Myocyte (in vitro differentiated cells): ENCODE results near the gene RFXAP. TPM values are rescaled to one million over a fixed set of nuclear protein-coding genes. Genes with fewer than 3 reads are reported as not detected.
"Not testable (repeated sequence)": the region's sequence is repeated elsewhere in the genome, so short reads cannot be mapped to it uniquely, and the experiment has no call there.

Experiments
- DNase-seq: peaks from one replicate; pipeline ENCODE4 v3.0.0-alpha.2; 2012; ENCODE audit warnings: low read depth
- polyA plus RNA-seq: library from polyadenylated mRNA; unstranded; fragments of >200 nt; gene quantifications from one replicate; pipeline ENCODE4 v1.2.1, GENCODE V29; 2012; ENCODE audit warnings: missing spikeins
- total RNA-seq: library from RNA; depleted of rRNA; stranded (reverse); fragments of >200 nt; gene quantifications from 2 replicates; pipeline ENCODE4 v1.2.3, GENCODE V29; 2014

Gene RFXAP
- total RNA-seq = 1.9 and 2.1 TPM in 2 replicates
- 2.5 TPM for polyA plus RNA-seq

- peak; percentile 88 for DNase-seq
These were observed at the start of gene RFXAP for GRCh38 chr13:36818804-36819738. TSS of gene RFXAP (plus strand) at chr13:36819222. CDS start at chr13:36819358, 136 bp downstream.

GRCh38 chr13:36769545-36769944 is 49.5 kb upstream of the RFXAP start:
- DNase-seq = no peak

- DNase-seq = no peak
These were observed 48.3 kb upstream of the RFXAP start for GRCh38 chr13:36770741-36771140.

GRCh38 chr13:36772853-36773252 is 46.2 kb upstream of the RFXAP start:
- no peak for DNase-seq

- DNase-seq = no peak
These were observed 44.1 kb upstream of the RFXAP start for GRCh38 chr13:36774931-36775330.

GRCh38 chr13:36776175-36776574 is 42.8 kb upstream of the RFXAP start:
- no peak for DNase-seq

GRCh38 chr13:36778083-36778671 is 40.8 kb upstream of the RFXAP start:
- DNase-seq = peak; percentile 55

GRCh38 chr13:36783890-36784289 is 35.1 kb upstream of the RFXAP start:
- DNase-seq = no peak

- not testable (repeated sequence) for DNase-seq
These were observed 32.8 kb upstream of the RFXAP start for GRCh38 chr13:36786175-36786574.

GRCh38 chr13:36787181-36787580 is 31.8 kb upstream of the RFXAP start:
- no peak for DNase-seq

GRCh38 chr13:36788276-36788675 is 30.7 kb upstream of the RFXAP start:
- no peak for DNase-seq

- no peak for DNase-seq
These were observed 30.0 kb upstream of the RFXAP start for GRCh38 chr13:36789061-36789460.

- no peak for DNase-seq
These were observed 29.3 kb upstream of the RFXAP start for GRCh38 chr13:36789730-36790129.

- no peak for DNase-seq
These were observed 24.3 kb upstream of the RFXAP start for GRCh38 chr13:36794706-36795105.

- DNase-seq = no peak
These were observed 23.6 kb upstream of the RFXAP start for GRCh38 chr13:36795463-36795862.

- no peak for DNase-seq
These were observed 23.0 kb upstream of the RFXAP start for GRCh38 chr13:36796052-36796451.

- no peak for DNase-seq
These were observed 18.0 kb upstream of the RFXAP start for GRCh38 chr13:36801035-36801434.

- DNase-seq = no peak
These were observed 14.4 kb upstream of the RFXAP start for GRCh38 chr13:36804588-36804987.

- no peak for DNase-seq
These were observed 12.9 kb upstream of the RFXAP start for GRCh38 chr13:36806102-36806501.

- DNase-seq = peak; percentile 13
These were observed 11.4 kb upstream of the RFXAP start for GRCh38 chr13:36807616-36808015.

GRCh38 chr13:36813225-36813624 is 5.8 kb upstream of the RFXAP start:
- no peak for DNase-seq

GRCh38 chr13:36814465-36814864 is 4.6 kb upstream of the RFXAP start:
- no peak for DNase-seq

- DNase-seq = no peak
These were observed 4.0 kb upstream of the RFXAP start for GRCh38 chr13:36815062-36815461.
